ENCODE data around the gene REV1. TPM values are rescaled to one million over a fixed set of nuclear protein-coding genes. Genes with fewer than 3 reads are reported as not detected.

Gene REV1
- total RNA-seq, 1 experiment from 2014 or later, result 38.6 TPM

DNA sequence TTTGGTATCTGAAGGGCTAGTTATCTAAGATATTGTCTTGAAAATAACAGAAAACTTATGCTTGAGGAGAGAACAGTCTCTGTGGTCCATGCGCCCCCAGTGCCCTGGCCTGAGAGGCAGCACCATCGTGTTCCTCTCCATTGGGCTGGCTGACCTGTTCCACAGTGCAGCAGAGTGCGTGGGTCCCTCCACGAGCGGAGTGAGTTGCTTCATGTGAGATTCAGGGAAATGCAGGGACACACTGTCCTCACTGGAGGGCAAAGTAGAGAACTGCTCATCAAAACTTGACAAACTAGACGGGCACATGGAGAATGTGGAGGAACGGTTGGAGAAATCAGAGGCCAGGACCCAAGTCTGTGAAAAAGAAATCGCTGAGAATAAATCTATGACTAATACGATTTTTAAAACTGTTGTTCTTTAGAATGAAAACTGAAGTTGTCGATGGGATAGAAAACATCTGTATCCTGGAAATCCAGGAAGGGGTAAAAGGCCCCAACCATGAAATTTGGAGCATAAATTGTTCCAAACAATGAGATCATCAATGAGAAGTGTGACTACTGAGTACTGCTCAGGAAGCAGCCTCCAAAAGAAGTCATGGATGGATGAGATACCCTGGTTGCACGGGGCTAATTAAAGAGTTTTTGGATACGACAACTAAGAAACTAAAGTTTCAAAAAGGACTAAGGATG lies 58.1 kb downstream of the REV1 start:
- intact Hi-C loops (cut with micrococcal nuclease), result no loop called here
- TF ChIP-seq CTCF (IDR thresholded peaks at IDR 0.05; ENCODE audit: unreplicated experiment), result no peak
- Mint-ChIP-seq H3K4me3 (ENCODE audit: unreplicated experiment) (no peak overlapping the region), H3K4me1 (ENCODE audit: insufficient read depth, unreplicated experiment) (peaks cover 6% of the 10 kb centered on the region), H3K27me3 (ENCODE audit: insufficient read depth, unreplicated experiment) (no peaks in the 10 kb centered on the region), H3K9me3 (ENCODE audit: unreplicated experiment) (no peaks in the 10 kb centered on the region), H3K36me3 (ENCODE audit: insufficient read depth, unreplicated experiment) (peaks cover 43% of the 10 kb centered on the region), H3K27ac (ENCODE audit: low read depth, unreplicated experiment) (peak overlapping the region; percentile 21)
- no TSS peak for BruUV-seq (replicated peaks)
- ChIA-PET CTCF (interaction anchor here (0.6 kb wide), 1 partner anchor 11 kb away, joined by 6 read pairs; no protein-coding TSS in a partner anchor), POLR2A (interaction anchor here (1.0 to 1.2 kb wide), 3 partner anchors 10 to 59 kb away, joined by 3 to 4 read pairs (median 4); no protein-coding TSS in a partner anchor)
- no peak for DNase-seq (ENCODE audit: unreplicated experiment)

DNA sequence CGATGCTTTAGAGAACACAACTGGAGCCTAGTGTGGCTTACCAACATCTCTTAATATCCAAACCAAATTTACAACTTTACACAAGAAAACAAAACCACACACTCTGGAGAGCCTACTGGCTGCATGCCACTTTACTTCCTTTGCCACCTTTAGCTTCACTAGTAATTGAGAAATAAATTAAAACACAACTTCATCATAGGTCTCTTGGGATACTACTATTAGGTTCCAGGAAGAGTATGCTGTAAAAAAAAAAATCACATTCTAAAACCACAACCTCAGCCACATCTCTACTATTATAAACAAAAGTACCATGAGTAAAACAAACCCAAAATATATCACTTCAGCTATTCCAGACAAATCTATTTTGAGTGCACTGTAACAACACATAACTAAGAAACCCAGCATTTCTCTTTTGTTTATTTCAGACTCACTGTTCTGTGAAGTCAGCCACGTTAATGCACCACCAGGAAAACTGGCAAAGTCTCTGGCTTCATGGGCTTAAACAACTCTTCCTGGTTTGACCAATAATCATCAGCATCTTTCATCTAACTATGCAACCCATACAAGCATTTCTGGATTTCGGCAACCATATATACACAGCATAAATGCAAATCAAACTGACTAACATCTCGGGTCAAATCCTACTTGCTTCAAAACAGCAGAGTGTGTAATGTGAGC lies 59.1 kb downstream of the REV1 start:
- DNase-seq (ENCODE audit: unreplicated experiment), result no peak
- no TSS peak for BruUV-seq (replicated peaks)
- Mint-ChIP-seq H3K27me3 (ENCODE audit: insufficient read depth, unreplicated experiment) (no peaks in the 10 kb centered on the region), H3K4me3 (ENCODE audit: unreplicated experiment) (no peak overlapping the region), H3K36me3 (ENCODE audit: insufficient read depth, unreplicated experiment) (peaks cover 44% of the 10 kb centered on the region), H3K4me1 (ENCODE audit: insufficient read depth, unreplicated experiment) (peaks cover 6% of the 10 kb centered on the region), H3K9me3 (ENCODE audit: unreplicated experiment) (no peaks in the 10 kb centered on the region), H3K27ac (ENCODE audit: low read depth, unreplicated experiment) (peak overlapping the region; percentile 49)
- intact Hi-C loops (cut with micrococcal nuclease), result no loop called here
- ChIA-PET CTCF (interaction anchor here (0.6 kb wide), 1 partner anchor 12 kb away, joined by 6 read pairs; no protein-coding TSS in a partner anchor), POLR2A (interaction anchor here (0.6 to 1.2 kb wide), 2 partner anchors 12 to 18 kb away, joined by 3 to 4 read pairs; no protein-coding TSS in a partner anchor)
- TF ChIP-seq CTCF (IDR thresholded peaks at IDR 0.05; ENCODE audit: unreplicated experiment), result no peak

DNA sequence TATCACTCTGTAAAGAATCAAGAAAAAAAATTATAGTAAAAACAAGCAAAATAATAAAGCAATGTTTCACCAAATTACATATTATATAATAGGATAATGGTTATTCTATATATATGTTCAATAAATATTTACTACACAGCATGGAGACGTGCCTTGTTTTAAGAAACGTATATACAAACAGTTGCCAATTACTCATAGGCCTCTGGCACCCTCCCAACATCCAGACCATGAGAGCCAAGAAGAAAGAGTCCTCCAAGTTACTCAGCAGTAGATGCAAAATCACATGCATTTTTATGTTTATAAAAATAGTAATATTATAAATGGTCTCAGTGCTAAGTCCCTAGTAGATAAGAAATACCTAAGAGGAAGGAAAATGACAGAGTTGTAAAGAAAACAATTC lies 64.8 kb downstream of the REV1 start:
- no peak overlapping the region for H3K4me3 Mint-ChIP-seq (ENCODE audit: unreplicated experiment)
- ChIA-PET CTCF (no interaction called here), POLR2A (interaction anchor here (1.0 kb wide), 1 partner anchor 15 kb away, joined by 3 read pairs; no protein-coding TSS in a partner anchor)
- intact Hi-C loops (cut with micrococcal nuclease), result loop anchor here (1.0 kb wide), 1 partner anchor 65 kb away; the partner anchor contains the start of gene REV1
- no TSS peak for BruUV-seq (replicated peaks)
- H3K36me3 Mint-ChIP-seq (ENCODE audit: insufficient read depth, unreplicated experiment), result peaks cover 69% of the 10 kb centered on the region
- H3K9me3 Mint-ChIP-seq (ENCODE audit: unreplicated experiment), result no peaks in the 10 kb centered on the region
- peaks cover 10% of the 10 kb centered on the region for H3K4me1 Mint-ChIP-seq (ENCODE audit: insufficient read depth, unreplicated experiment)
- peak overlapping the region; percentile 31 for H3K27ac Mint-ChIP-seq (ENCODE audit: low read depth, unreplicated experiment)
- H3K27me3 Mint-ChIP-seq (ENCODE audit: insufficient read depth, unreplicated experiment), result no peaks in the 10 kb centered on the region
- no peak for TF ChIP-seq CTCF (IDR thresholded peaks at IDR 0.05; ENCODE audit: unreplicated experiment)
- DNase-seq (ENCODE audit: unreplicated experiment), result peak; percentile 89

- no peak for DNase-seq (ENCODE audit: unreplicated experiment)
- CTCF ChIA-PET, result no interaction called here
- POLR2A ChIA-PET, result interaction anchor here (1.7 kb wide), 1 partner anchor 88 kb away, joined by 3 read pairs; the partner anchor contains the start of gene TXNDC9
- TF ChIP-seq CTCF (IDR thresholded peaks at IDR 0.05; ENCODE audit: unreplicated experiment), result no peak
- Mint-ChIP-seq H3K4me1 (ENCODE audit: insufficient read depth, unreplicated experiment) (peaks cover 15% of the 10 kb centered on the region), H3K27me3 (ENCODE audit: insufficient read depth, unreplicated experiment) (no peaks in the 10 kb centered on the region), H3K27ac (ENCODE audit: low read depth, unreplicated experiment) (peak overlapping the region; percentile 31), H3K4me3 (ENCODE audit: unreplicated experiment) (no peak overlapping the region), H3K36me3 (ENCODE audit: insufficient read depth, unreplicated experiment) (peaks cover 72% of the 10 kb centered on the region), H3K9me3 (ENCODE audit: unreplicated experiment) (no peaks in the 10 kb centered on the region)
- intact Hi-C loops (cut with micrococcal nuclease), result no loop called here
- no TSS peak for BruUV-seq (replicated peaks)
Measured at GRCh38 chr2:99424371-99424770, 65.4 kb downstream of the REV1 start.
